Loucy (cell line): ENCODE results near the gene CLSTN2.

Experiments
- CTCF ChIP-seq: fragments of 200-600 bp; sonication (generic); conservative IDR thresholded peaks from 2 replicates; pipeline ENCODE4 v1.5.1; 2014; ENCODE audit warnings: mild to moderate bottlenecking, antibody characterized with exemption, low read length
- EZH2phosphoT487 ChIP-seq: fragments of 200-600 bp; IDR thresholded peaks from 2 replicates; pipeline ENCODE4 v1.6.1; 2018; ENCODE audit warnings: antibody characterized with exemption, mild to moderate bottlenecking, moderate library complexity, borderline replicate concordance

GRCh38 chr3:140453750-140454149 lies 518.8 kb downstream of the CLSTN2 start:
- TF ChIP-seq CTCF: no peak
- no peak for TF ChIP-seq EZH2phosphoT487
